ENCODE measurements around the gene TMEM79. TPM values are rescaled to one million over a fixed set of nuclear protein-coding genes. Genes with fewer than 3 reads are reported as not detected.

TMEM79 gene
- total RNA-seq (10 to 100 TPM; 10.8 to 11.2 TPM), polyA plus RNA-seq (5.6 TPM)

DNA sequence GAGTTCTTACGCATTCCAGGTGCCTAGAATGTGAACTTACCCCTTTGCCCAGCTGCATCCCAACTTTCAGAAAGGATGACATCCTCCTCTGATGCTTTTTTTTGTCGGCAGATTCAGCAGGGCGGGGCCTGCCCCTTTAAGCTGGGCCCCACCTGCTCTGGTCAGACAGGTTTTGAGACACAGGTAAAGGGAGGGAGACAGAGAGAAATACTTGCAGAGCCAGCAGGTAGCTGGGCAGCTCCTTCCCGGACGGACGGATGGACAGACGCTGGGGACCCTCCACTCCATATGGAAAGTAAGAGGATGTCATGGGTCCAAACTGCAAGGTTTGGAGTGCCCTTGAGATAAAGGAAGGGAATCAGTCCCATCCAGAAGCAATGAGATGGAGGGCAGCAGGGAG is at the start of gene TMEM79:
TMEM79 (plus strand) TSS at position 214 of the 400 bp plus-strand sequence. CDS start 902 bp downstream, outside the sequence.
- Histone ChIP-seq H3K27me3 (ENCODE audit: insufficient read depth, low read length, poor library complexity, severe bottlenecking) (no peaks in the 10 kb centered on the region), H3K27ac (ENCODE audit: low read depth, low read length) (peak within 1 kb of the TSS; percentile 74), H3K9me3 (ENCODE audit: low read length) (no peaks in the 10 kb centered on the region), H3K36me3 (ENCODE audit: insufficient read depth, low read length) (no peaks in the 10 kb centered on the region), H3K4me3 (ENCODE audit: low read length) (peak within 1 kb of the TSS; percentile 92), H3K4me1 (ENCODE audit: insufficient read depth, low read length) (peaks cover 29% of the 10 kb centered on the region)
- H3K9me3 Mint-ChIP-seq, result no peaks in the 10 kb centered on the region
- peak within 1 kb of the TSS; percentile 89 to 97 (median 94) for H3K27ac Mint-ChIP-seq
- POLR2A ChIA-PET, result interaction anchor here (2.5 kb wide), 1 partner anchor 10 kb away, joined by 18 read pairs; the partner anchor contains the start of gene GLMP
- peak within 1 kb of the TSS; percentile 91 to 97 (median 95) for H3K4me3 Mint-ChIP-seq
- DNase-seq, result no peak
- H3K36me3 Mint-ChIP-seq, result peaks cover 0 to 29% (median 0%) of the 10 kb centered on the region in 3 donors
- peaks cover 39 to 48% (median 41%) of the 10 kb centered on the region in 3 donors for H3K4me1 Mint-ChIP-seq
- CTCF ChIA-PET, result interaction anchor here (1.7 kb wide), 1 partner anchor 10 kb away, joined by 6 read pairs; no protein-coding TSS in a partner anchor
- no peaks in the 10 kb centered on the region for H3K27me3 Mint-ChIP-seq

- ChIA-PET CTCF (interaction anchor here (0.6 kb wide), 1 partner anchor 35 kb away, joined by 3 read pairs; no protein-coding TSS in a partner anchor), POLR2A (no interaction called here)
- peaks cover 30% of the 10 kb centered on the region for H3K36me3 ChIP-seq (ENCODE audit: insufficient read depth, low read length)
Measured at GRCh38 chr1:156236164-156236563, 48.0 kb upstream of the TMEM79 start.

DNA sequence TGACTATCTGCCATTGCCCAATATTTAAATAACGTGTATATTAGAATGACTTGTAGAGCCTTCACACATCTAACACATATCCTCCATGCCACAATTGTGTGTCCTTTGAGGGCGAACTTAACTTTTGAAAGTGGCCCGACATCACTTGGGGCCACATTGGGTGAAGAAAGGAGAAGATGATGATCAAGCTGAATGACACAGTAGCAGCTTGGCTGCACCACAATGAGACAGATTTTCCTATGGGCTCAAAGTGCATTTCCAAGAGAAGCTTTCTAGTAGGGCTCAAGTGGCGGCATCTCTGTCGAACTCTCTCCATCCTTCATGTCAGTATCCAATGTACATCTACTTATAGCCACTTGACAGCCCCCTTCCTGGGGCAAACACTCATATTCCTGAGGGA is 45.9 kb upstream of the TMEM79 start:
- Mint-ChIP-seq H3K36me3 (peaks cover 7 to 70% (median 10%) of the 10 kb centered on the region in 3 donors), H3K9me3 (no peaks in the 10 kb centered on the region), H3K4me3 (no peak overlapping the region), H3K27ac (peak overlapping the region in 1 of 8 donors; percentile 4), H3K4me1 (no peaks in the 10 kb centered on the region), H3K27me3 (no peaks in the 10 kb centered on the region)
- H3K9me3 ChIP-seq (ENCODE audit: low read length), result no peaks in the 10 kb centered on the region
- ChIA-PET CTCF (no interaction called here), POLR2A (no interaction called here)
- no peaks in the 10 kb centered on the region for H3K27me3 ChIP-seq (ENCODE audit: insufficient read depth, low read length, poor library complexity, severe bottlenecking)
- no peak overlapping the region for H3K27ac ChIP-seq (ENCODE audit: low read depth, low read length)
- no peaks in the 10 kb centered on the region for H3K4me1 ChIP-seq (ENCODE audit: insufficient read depth, low read length)
- DNase-seq, result no peak
- peaks cover 30% of the 10 kb centered on the region for H3K36me3 ChIP-seq (ENCODE audit: insufficient read depth, low read length)
- no peak overlapping the region for H3K4me3 ChIP-seq (ENCODE audit: low read length)

More at GRCh38 chr1:156236164-156236563, 48.0 kb upstream of the TMEM79 start:
- Histone ChIP-seq H3K27me3 (ENCODE audit: insufficient read depth, low read length, poor library complexity, severe bottlenecking) (no peaks in the 10 kb centered on the region), H3K27ac (ENCODE audit: low read depth, low read length) (no peak overlapping the region), H3K4me3 (ENCODE audit: low read length) (no peak overlapping the region), H3K4me1 (ENCODE audit: insufficient read depth, low read length) (no peaks in the 10 kb centered on the region), H3K9me3 (ENCODE audit: low read length) (no peaks in the 10 kb centered on the region)
- Mint-ChIP-seq H3K36me3 (peaks cover 7 to 80% (median 10%) of the 10 kb centered on the region in 3 donors), H3K27me3 (no peaks in the 10 kb centered on the region), H3K4me1 (no peaks in the 10 kb centered on the region), H3K4me3 (no peak overlapping the region), H3K9me3 (no peaks in the 10 kb centered on the region), H3K27ac (no peak overlapping the region)
- no peak for DNase-seq

DNA sequence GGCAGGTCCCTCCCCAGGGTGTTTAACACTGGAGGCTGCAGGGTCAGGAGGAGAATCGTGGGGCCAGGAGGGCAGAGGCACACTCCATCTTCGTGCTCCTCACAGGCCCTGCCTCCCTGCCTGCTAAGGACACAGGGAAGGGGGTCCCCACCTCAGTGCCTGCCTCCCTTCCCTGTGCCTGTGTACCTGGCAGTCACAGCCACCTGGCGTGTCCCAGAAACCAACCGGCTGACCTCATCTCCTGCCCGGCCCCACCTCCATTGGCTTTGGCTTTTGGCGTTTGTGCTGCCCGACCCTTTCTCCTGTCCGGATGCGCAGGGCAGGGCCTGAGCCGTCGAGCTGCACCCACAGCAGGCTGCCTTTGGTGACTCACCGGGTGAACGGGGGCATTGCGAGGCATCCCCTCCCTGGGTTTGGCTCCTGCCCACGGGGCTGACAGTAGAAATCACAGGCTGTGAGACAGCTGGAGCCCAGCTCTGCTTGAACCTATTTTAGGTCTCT is 42.8 kb upstream of the TMEM79 start:
- H3K4me1 Mint-ChIP-seq, result peaks cover 12 to 19% (median 15%) of the 10 kb centered on the region in 3 donors
- Histone ChIP-seq H3K36me3 (ENCODE audit: insufficient read depth, low read length) (peaks cover 21% of the 10 kb centered on the region), H3K9me3 (ENCODE audit: low read length) (no peaks in the 10 kb centered on the region), H3K4me3 (ENCODE audit: low read length) (no peak overlapping the region), H3K27me3 (ENCODE audit: insufficient read depth, low read length, poor library complexity, severe bottlenecking) (no peaks in the 10 kb centered on the region), H3K4me1 (ENCODE audit: insufficient read depth, low read length) (peaks cover 14% of the 10 kb centered on the region), H3K27ac (ENCODE audit: low read depth, low read length) (no peak overlapping the region)
- H3K27me3 Mint-ChIP-seq, result peaks cover 0 to 1% of the 10 kb centered on the region in 2 donors
- H3K9me3 Mint-ChIP-seq, result no peaks in the 10 kb centered on the region
- ChIA-PET CTCF (no interaction called here), POLR2A (no interaction called here)
- no peak for DNase-seq
- H3K27ac Mint-ChIP-seq, result peak overlapping the region in 3 of 8 donors; percentile 22 to 83 (median 47)
- peak overlapping the region in 1 of 7 donors; percentile 63 for H3K4me3 Mint-ChIP-seq
- peaks cover 4 to 42% (median 6%) of the 10 kb centered on the region in 3 donors for H3K36me3 Mint-ChIP-seq

GRCh38 chr1:156241926-156242325 is 42.2 kb upstream of the TMEM79 start, which contains the start of gene BGLAP:
Gene BGLAP (plus strand): TSS chr1:156242184. CDS start chr1:156242232, 48 bp downstream.
- CTCF ChIA-PET, result no interaction called here
- Mint-ChIP-seq H3K36me3 (peaks cover 4 to 36% (median 6%) of the 10 kb centered on the region in 3 donors), H3K4me3 (peak within 1 kb of the TSS in 1 of 7 donors; percentile 63), H3K4me1 (peaks cover 12 to 21% (median 15%) of the 10 kb centered on the region in 3 donors), H3K9me3 (no peaks in the 10 kb centered on the region), H3K27ac (peak within 1 kb of the TSS in 3 of 8 donors; percentile 22 to 94 (median 47)), H3K27me3 (peaks cover 0 to 1% of the 10 kb centered on the region in 2 donors)
- no peak within 1 kb of the TSS for H3K4me3 ChIP-seq (ENCODE audit: low read length)
- DNase-seq, result no peak
- H3K27me3 ChIP-seq (ENCODE audit: insufficient read depth, low read length, poor library complexity, severe bottlenecking), result no peaks in the 10 kb centered on the region
- no peaks in the 10 kb centered on the region for H3K9me3 ChIP-seq (ENCODE audit: low read length)
- POLR2A ChIA-PET, result no interaction called here
- H3K4me1 ChIP-seq (ENCODE audit: insufficient read depth, low read length), result peaks cover 16% of the 10 kb centered on the region
- H3K36me3 ChIP-seq (ENCODE audit: insufficient read depth, low read length), result peaks cover 15% of the 10 kb centered on the region
- no peak within 1 kb of the TSS for H3K27ac ChIP-seq (ENCODE audit: low read depth, low read length)

- POLR2A ChIA-PET, result interaction anchor here (0.6 kb wide), 1 partner anchor 18 kb away, joined by 3 read pairs; no protein-coding TSS in a partner anchor
- CTCF ChIA-PET, result interaction anchor here (0.9 kb wide), 1 partner anchor 146 kb away, joined by 3 read pairs; no protein-coding TSS in a partner anchor
- Histone ChIP-seq H3K4me1 (ENCODE audit: insufficient read depth, low read length) (peaks cover 16% of the 10 kb centered on the region), H3K36me3 (ENCODE audit: insufficient read depth, low read length) (peaks cover 12% of the 10 kb centered on the region), H3K27me3 (ENCODE audit: insufficient read depth, low read length, poor library complexity, severe bottlenecking) (no peaks in the 10 kb centered on the region), H3K27ac (ENCODE audit: low read depth, low read length) (no peak overlapping the region), H3K4me3 (ENCODE audit: low read length) (no peak overlapping the region), H3K9me3 (ENCODE audit: low read length) (no peaks in the 10 kb centered on the region)
- peaks cover 0 to 31% (median 6%) of the 10 kb centered on the region in 3 donors for H3K36me3 Mint-ChIP-seq
- H3K27me3 Mint-ChIP-seq, result peaks cover 0 to 1% of the 10 kb centered on the region in 2 donors
- H3K9me3 Mint-ChIP-seq, result no peaks in the 10 kb centered on the region
- peak overlapping the region in 1 of 7 donors; percentile 28 for H3K4me3 Mint-ChIP-seq
- H3K4me1 Mint-ChIP-seq, result peaks cover 15 to 21% (median 16%) of the 10 kb centered on the region in 3 donors
- peak overlapping the region in 1 of 8 donors; percentile 94 for H3K27ac Mint-ChIP-seq
- DNase-seq, result no peak
Measured at GRCh38 chr1:156242738-156243137, 41.4 kb upstream of the TMEM79 start.

DNA sequence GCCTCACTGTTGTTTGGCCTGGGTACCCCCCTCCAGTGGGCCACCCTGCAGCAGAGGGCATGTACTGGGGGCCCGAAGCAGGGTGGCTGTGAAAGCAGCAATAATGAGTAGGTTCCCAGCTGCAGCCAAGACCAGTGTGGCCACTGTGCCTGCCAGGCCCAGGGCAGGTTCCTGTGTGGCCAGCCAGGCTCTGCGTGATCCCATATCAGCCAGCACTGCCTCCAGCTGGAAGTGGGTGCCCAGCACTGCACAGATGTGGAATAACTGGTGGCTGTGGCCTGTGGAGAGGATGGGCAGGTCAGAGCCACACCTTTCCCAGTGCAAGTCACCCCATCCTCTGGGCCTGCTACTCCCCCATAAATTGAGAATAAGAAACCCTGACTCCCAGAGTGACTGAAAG is 40.0 kb upstream of the TMEM79 start:
- Mint-ChIP-seq H3K4me1 (peaks cover 15 to 21% (median 16%) of the 10 kb centered on the region in 3 donors), H3K9me3 (no peaks in the 10 kb centered on the region), H3K27me3 (peaks cover 0 to 1% of the 10 kb centered on the region in 2 donors), H3K4me3 (peak overlapping the region in 1 of 7 donors; percentile 91), H3K27ac (peak overlapping the region in 2 of 8 donors; percentile 23 to 51), H3K36me3 (peaks cover 0 to 20% (median 2%) of the 10 kb centered on the region in 3 donors)
- no peaks in the 10 kb centered on the region for H3K27me3 ChIP-seq (ENCODE audit: insufficient read depth, low read length, poor library complexity, severe bottlenecking)
- peaks cover under 1% of the 10 kb centered on the region for H3K36me3 ChIP-seq (ENCODE audit: insufficient read depth, low read length)
- H3K9me3 ChIP-seq (ENCODE audit: low read length), result no peaks in the 10 kb centered on the region
- DNase-seq, result no peak
- no peak overlapping the region for H3K4me3 ChIP-seq (ENCODE audit: low read length)
- peaks cover 16% of the 10 kb centered on the region for H3K4me1 ChIP-seq (ENCODE audit: insufficient read depth, low read length)
- POLR2A ChIA-PET, result no interaction called here
- H3K27ac ChIP-seq (ENCODE audit: low read depth, low read length), result no peak overlapping the region
- CTCF ChIA-PET, result no interaction called here

GRCh38 chr1:156244712-156245111 is 39.4 kb upstream of the TMEM79 start:
- no peak for DNase-seq
- Mint-ChIP-seq H3K4me1 (peaks cover 15 to 21% (median 16%) of the 10 kb centered on the region in 3 donors), H3K4me3 (peak overlapping the region; percentile 72 to 91 (median 86)), H3K27ac (peak overlapping the region in 6 of 8 donors; percentile 23 to 92 (median 52)), H3K27me3 (peaks cover 0 to 1% of the 10 kb centered on the region in 2 donors), H3K9me3 (no peaks in the 10 kb centered on the region), H3K36me3 (peaks cover 0 to 20% (median 2%) of the 10 kb centered on the region in 3 donors)
- ChIA-PET CTCF (no interaction called here), POLR2A (no interaction called here)
- Histone ChIP-seq H3K4me1 (ENCODE audit: insufficient read depth, low read length) (peaks cover 16% of the 10 kb centered on the region), H3K9me3 (ENCODE audit: low read length) (no peaks in the 10 kb centered on the region), H3K36me3 (ENCODE audit: insufficient read depth, low read length) (no peaks in the 10 kb centered on the region), H3K4me3 (ENCODE audit: low read length) (no peak overlapping the region), H3K27me3 (ENCODE audit: insufficient read depth, low read length, poor library complexity, severe bottlenecking) (no peaks in the 10 kb centered on the region), H3K27ac (ENCODE audit: low read depth, low read length) (no peak overlapping the region)
